OCI-LY1 (cell line): ENCODE data around the gene TTC9C.

Experiments
- H2AFZ ChIP-seq: fragments of 200-600 bp; sonication (generic), shearing (Covaris generic); 2 replicates; pipeline ENCODE4 v1.6.0; 2014; ENCODE audit warnings: antibody characterized with exemption, mild to moderate bottlenecking, low read length
- H3F3A ChIP-seq: fragments of 200-600 bp; sonication (generic), shearing (Covaris generic); 2 replicates; pipeline ENCODE4 v1.6.0; 2014; ENCODE audit warnings: mild to moderate bottlenecking, antibody characterized with exemption, low read length, moderate library complexity; ENCODE audit not compliant: insufficient read depth
- H3K27ac ChIP-seq: fragments of 200-600 bp; sonication (generic); 2 replicates; pipeline ENCODE4 v1.5.1; 2014; ENCODE audit warnings: low read length, mixed run types, mild to moderate bottlenecking, low read depth; ENCODE audit not compliant: poor library complexity, severe bottlenecking
- H3K27me3 ChIP-seq: fragments of 200-600 bp; sonication (generic); 2 replicates; pipeline ENCODE4 v1.6.0; 2014; ENCODE audit warnings: antibody characterized with exemption, mild to moderate bottlenecking, low read length, moderate library complexity; ENCODE audit not compliant: insufficient read depth
- H3K36me3 ChIP-seq: fragments of 200-600 bp; sonication (generic); 2 replicates; pipeline ENCODE4 v1.6.1; 2014; ENCODE audit warnings: mild to moderate bottlenecking, antibody characterized with exemption, low read length, moderate library complexity, mixed read lengths; ENCODE audit not compliant: insufficient read depth
- H3K4me1 ChIP-seq: fragments of 200-600 bp; sonication (generic); 2 replicates; pipeline ENCODE4 v1.5.1; 2014; ENCODE audit warnings: mild to moderate bottlenecking, low read length, moderate library complexity; ENCODE audit not compliant: insufficient read depth, severe bottlenecking
- H3K4me2 ChIP-seq: fragments of 200-600 bp; sonication (generic), shearing (Covaris generic); 2 replicates; pipeline ENCODE4 v1.6.1; 2014; ENCODE audit warnings: low read length
- H3K4me3 ChIP-seq: fragments of 200-600 bp; sonication (generic); 2 replicates; pipeline ENCODE4 v1.5.1; 2014; ENCODE audit warnings: low read length, low read depth, mild to moderate bottlenecking, mixed read lengths; ENCODE audit not compliant: poor library complexity, severe bottlenecking
- H3K79me2 ChIP-seq: fragments of 200-600 bp; shearing (Covaris generic); 2 replicates; pipeline ENCODE4 v1.6.1; 2016; ENCODE audit warnings: mixed run types, low read length, mixed read lengths; ENCODE audit not compliant: insufficient read depth
- H3K9ac ChIP-seq: fragments of 200-600 bp; sonication (generic), shearing (Covaris generic); 2 replicates; pipeline ENCODE4 v1.6.1; 2014; ENCODE audit warnings: mild to moderate bottlenecking, low read length, mixed read lengths
- H3K9me2 ChIP-seq: fragments of 200-600 bp; sonication (generic), shearing (Covaris generic); 2 replicates; pipeline ENCODE4 v1.6.1; 2014; ENCODE audit warnings: low read depth, mild to moderate bottlenecking, low read length, mixed read lengths
- H3K9me3 ChIP-seq: fragments of 200-600 bp; shearing (Covaris generic); 2 replicates; pipeline ENCODE4 v1.6.1; 2014; ENCODE audit warnings: low read length, mixed read lengths
- H4K20me1 ChIP-seq: fragments of 200-600 bp; sonication (generic), shearing (Covaris generic); 2 replicates; pipeline ENCODE4 v1.6.0; 2016; ENCODE audit warnings: mild to moderate bottlenecking, low read length; ENCODE audit not compliant: insufficient read depth
- CTCF ChIP-seq: fragments of 200-600 bp; sonication (generic), shearing (Covaris generic); IDR thresholded peaks from 2 replicates; pipeline ENCODE4 v1.5.1; 2017; ENCODE audit warnings: mild to moderate bottlenecking, antibody characterized with exemption, low read length, moderate library complexity, mixed read lengths
- EZH2 ChIP-seq: fragments of 200-600 bp; sonication (generic), shearing (Covaris generic); IDR thresholded peaks from 2 replicates; pipeline ENCODE4 v1.8.0; 2017; ENCODE audit warnings: borderline replicate concordance, mixed run types, mild to moderate bottlenecking, antibody characterized with exemption, low read length, moderate library complexity, mixed read lengths

The TTC9C gene

GRCh38 chr11:62728171-62728988, at the start of gene TTC9C:
TTC9C (plus strand) TSS chr11:62728486; CDS start chr11:62728849, 363 bp downstream.
- H2AFZ ChIP-seq: no peak within 1 kb of the TSS
- no peaks in the 10 kb centered on the region for H3K27me3 ChIP-seq
- no peaks in the 10 kb centered on the region; the same call in 1 of the 2 replicates for H4K20me1 ChIP-seq
- H3K4me2 ChIP-seq: peak within 1 kb of the TSS; percentile 75
- peak within 1 kb of the TSS; percentile 82 for H3K9ac ChIP-seq
- H3K36me3 ChIP-seq: peaks cover 45% of the 10 kb centered on the region
- H3K79me2 ChIP-seq: peaks cover 50% of the 10 kb centered on the region
- no peaks in the 10 kb centered on the region for H3K9me3 ChIP-seq
- peak within 1 kb of the TSS; percentile 99 for H3K4me3 ChIP-seq
- peak within 1 kb of the TSS; percentile 95 for H3K27ac ChIP-seq
- H3K9me2 ChIP-seq: no peaks in the 10 kb centered on the region
- H3F3A ChIP-seq: no peaks in the 10 kb centered on the region
- H3K4me1 ChIP-seq: peaks cover 26% of the 10 kb centered on the region
- TF ChIP-seq CTCF: no peak
- TF ChIP-seq EZH2: no peak

- peak within 1 kb of the TSS; percentile 95 for H3K4me3 ChIP-seq
- no peaks in the 10 kb centered on the region for H3F3A ChIP-seq
- H4K20me1 ChIP-seq: no peaks in the 10 kb centered on the region
- H3K27ac ChIP-seq: peak within 1 kb of the TSS; percentile 76
- TF ChIP-seq CTCF (no peak), EZH2 (no peak)
- H3K9me2 ChIP-seq: no peaks in the 10 kb centered on the region
- peak within 1 kb of the TSS; percentile 94 for H3K9ac ChIP-seq
- H3K4me1 ChIP-seq: peaks cover 36% of the 10 kb centered on the region
- peaks cover 25% of the 10 kb centered on the region; the same call in 1 of the 2 replicates for H3K36me3 ChIP-seq
- no peaks in the 10 kb centered on the region for H3K27me3 ChIP-seq
- H3K4me2 ChIP-seq: peak within 1 kb of the TSS; percentile 94
- H2AFZ ChIP-seq: peak within 1 kb of the TSS; percentile 43; the same call in 1 of the 2 replicates
- no peaks in the 10 kb centered on the region for H3K9me3 ChIP-seq
- H3K79me2 ChIP-seq: no peaks in the 10 kb centered on the region; the same call in 1 of the 2 replicates
Measured at GRCh38 chr11:62678770-62679696, 49.3 kb upstream of the TTC9C start, which contains the start of gene UBXN1. UBXN1 (minus strand) TSS chr11:62679073; CDS start chr11:62678923, 150 bp downstream.

- peak overlapping the region; percentile 42 for H3K4me2 ChIP-seq
- H3K9ac ChIP-seq: peak overlapping the region; percentile 27; the same call in 1 of the 2 replicates
- H2AFZ ChIP-seq: peak overlapping the region; percentile 67; the same call in 1 of the 2 replicates
- no peaks in the 10 kb centered on the region for H4K20me1 ChIP-seq
- H3K36me3 ChIP-seq: peaks cover 19% of the 10 kb centered on the region; the same call in 1 of the 2 replicates
- H3K4me1 ChIP-seq: peaks cover 36% of the 10 kb centered on the region
- no peaks in the 10 kb centered on the region for H3K9me3 ChIP-seq
- no peak overlapping the region for H3K4me3 ChIP-seq
- H3K27ac ChIP-seq: peak overlapping the region; percentile 77
- TF ChIP-seq CTCF: peak; percentile 58
- TF ChIP-seq EZH2: no peak
- H3K27me3 ChIP-seq: no peaks in the 10 kb centered on the region
- no peaks in the 10 kb centered on the region for H3F3A ChIP-seq
- no peaks in the 10 kb centered on the region; the same call in 1 of the 2 replicates for H3K79me2 ChIP-seq
- H3K9me2 ChIP-seq: no peaks in the 10 kb centered on the region
Measured at GRCh38 chr11:62680825-62681240, 47.5 kb upstream of the TTC9C start.
